ENCODE data around the gene HAUS8.

DNA sequence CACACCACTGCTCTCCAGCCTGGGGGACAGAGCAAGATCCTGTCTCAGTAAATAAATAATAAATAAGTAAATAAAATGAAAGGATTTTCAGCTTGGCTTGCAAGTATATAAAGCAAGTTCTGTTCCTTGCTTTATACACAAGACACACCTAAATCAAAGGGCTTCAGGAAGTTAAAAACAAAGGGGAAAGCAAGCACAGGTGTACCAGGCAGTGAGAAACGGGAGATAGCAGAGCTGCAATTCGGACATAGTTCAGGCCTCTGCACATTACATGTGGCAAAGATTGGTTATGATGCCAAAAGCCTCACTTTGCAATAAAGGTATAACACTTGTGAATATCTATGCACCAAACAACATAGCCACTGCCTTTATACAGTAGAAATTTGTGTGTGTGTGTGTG is 47.8 kb upstream of the HAUS8 start:
- TF ChIP-seq CTCF (IDR thresholded peaks at IDR 0.05) (no peak), ZFX (IDR thresholded peaks at IDR 0.05; ENCODE audit: borderline replicate concordance) (no peak)

Data from 22Rv1 (cell line).